ENCODE results near the gene CDC73.

DNA sequence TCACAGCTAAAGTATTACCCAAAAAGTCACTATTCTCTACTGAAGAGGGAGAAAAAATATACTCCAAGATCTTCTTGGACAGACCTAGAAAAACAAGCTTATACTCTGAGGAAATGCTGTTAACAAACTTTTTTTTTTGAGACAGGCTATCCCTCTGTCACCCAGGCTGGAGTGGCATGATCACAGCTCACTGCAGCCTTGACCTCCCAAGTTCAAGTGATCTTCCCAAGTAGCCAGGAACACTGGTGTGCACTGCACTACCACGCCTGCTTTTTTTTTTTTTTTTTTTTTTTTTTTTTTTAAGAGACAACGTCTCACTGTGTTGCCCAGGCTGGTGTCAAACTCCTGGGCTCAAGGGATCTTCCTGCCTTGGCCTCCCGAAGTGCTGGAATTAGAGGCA, 33.9 kb upstream of the CDC73 start:
- TF ChIP-seq, protein P1, sequence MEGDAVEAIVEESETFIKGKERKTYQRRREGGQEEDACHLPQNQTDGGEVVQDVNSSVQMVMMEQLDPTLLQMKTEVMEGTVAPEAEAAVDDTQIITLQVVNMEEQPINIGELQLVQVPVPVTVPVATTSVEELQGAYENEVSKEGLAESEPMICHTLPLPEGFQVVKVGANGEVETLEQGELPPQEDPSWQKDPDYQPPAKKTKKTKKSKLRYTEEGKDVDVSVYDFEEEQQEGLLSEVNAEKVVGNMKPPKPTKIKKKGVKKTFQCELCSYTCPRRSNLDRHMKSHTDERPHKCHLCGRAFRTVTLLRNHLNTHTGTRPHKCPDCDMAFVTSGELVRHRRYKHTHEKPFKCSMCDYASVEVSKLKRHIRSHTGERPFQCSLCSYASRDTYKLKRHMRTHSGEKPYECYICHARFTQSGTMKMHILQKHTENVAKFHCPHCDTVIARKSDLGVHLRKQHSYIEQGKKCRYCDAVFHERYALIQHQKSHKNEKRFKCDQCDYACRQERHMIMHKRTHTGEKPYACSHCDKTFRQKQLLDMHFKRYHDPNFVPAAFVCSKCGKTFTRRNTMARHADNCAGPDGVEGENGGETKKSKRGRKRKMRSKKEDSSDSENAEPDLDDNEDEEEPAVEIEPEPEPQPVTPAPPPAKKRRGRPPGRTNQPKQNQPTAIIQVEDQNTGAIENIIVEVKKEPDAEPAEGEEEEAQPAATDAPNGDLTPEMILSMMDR (IDR thresholded peaks at IDR 0.05; ENCODE audit: low read depth, low read length, poor library complexity, severe bottlenecking): no peak
- no peak for TF ChIP-seq EZH2phosphoT487 (IDR thresholded peaks at IDR 0.05; ENCODE audit: borderline replicate concordance, low read length)
